ENCODE data around the gene NEAT1. TPM values are rescaled to one million over a fixed set of nuclear protein-coding genes. Genes with fewer than 3 reads are reported as not detected.

NEAT1 gene
- total and polyA plus RNA-seq, 9 of the 15 experiments (the other 6 are each of a cell fraction or from before 2014, with no cell fraction given), result 20.1 to 389 (median 62.8) TPM

DNA sequence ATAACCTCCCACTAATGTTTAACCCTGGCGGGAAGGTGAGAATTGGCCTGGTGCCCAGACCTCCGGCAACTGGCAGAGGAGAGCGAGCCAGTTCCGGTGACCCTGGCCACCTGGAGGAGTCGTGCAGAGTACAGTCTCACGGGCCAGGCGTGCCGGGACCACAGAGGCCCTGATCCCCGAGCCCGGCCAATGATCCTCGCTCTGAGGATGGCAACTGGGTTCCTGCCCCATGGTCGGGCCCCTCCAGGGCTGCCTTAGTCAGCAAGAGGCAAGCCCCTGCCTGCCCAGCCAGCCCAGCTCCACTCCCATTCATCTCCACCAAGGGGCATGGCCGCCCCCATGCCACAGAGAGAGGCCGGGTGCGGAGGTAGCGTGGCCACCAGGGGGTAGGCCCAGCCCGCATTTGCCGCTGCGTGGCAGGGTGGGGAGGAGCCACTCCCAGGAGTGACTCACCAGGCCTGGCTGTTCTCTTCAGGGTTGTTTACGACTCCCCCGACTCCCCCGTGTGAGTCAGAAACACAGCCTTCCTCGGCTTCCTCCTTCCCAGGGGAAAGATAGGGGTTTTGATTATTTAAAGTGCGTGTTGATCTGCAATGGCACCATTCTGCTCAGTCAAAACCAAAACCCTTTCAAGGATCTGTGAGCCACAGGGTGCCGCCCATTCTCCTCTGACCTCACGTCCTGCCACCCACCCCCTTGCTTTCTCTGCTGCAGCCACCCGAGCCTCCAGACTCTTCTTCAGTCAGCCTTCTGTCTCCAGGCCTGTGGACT is 40.4 kb upstream of the NEAT1 start, which contains the start of gene SLC25A45 (continued):
- TF ChIP-seq, protein P1, sequence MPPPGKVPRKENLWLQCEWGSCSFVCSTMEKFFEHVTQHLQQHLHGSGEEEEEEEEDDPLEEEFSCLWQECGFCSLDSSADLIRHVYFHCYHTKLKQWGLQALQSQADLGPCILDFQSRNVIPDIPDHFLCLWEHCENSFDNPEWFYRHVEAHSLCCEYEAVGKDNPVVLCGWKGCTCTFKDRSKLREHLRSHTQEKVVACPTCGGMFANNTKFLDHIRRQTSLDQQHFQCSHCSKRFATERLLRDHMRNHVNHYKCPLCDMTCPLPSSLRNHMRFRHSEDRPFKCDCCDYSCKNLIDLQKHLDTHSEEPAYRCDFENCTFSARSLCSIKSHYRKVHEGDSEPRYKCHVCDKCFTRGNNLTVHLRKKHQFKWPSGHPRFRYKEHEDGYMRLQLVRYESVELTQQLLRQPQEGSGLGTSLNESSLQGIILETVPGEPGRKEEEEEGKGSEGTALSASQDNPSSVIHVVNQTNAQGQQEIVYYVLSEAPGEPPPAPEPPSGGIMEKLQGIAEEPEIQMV (tag; conservative IDR thresholded peaks at IDR 0.05; ENCODE audit: low read depth), result peak; percentile 62
- TF ChIP-seq SP1 (CRISPR knock-in tag; IDR thresholded peaks at IDR 0.05) (peak; percentile 82), LEF1 (IDR thresholded peaks at IDR 0.05) (no peak), FOXJ2 (tag; IDR thresholded peaks at IDR 0.05) (peak; percentile 96), TRIM25 (IDR thresholded peaks at IDR 0.05; ENCODE audit: borderline replicate concordance) (no peak), MAZ (CRISPR knock-in tag; conservative IDR thresholded peaks at IDR 0.05 in 1 of 2, IDR thresholded peaks at IDR 0.05 in 1 of 2) (peak; percentile 98 to 100), ZNF140 (CRISPR knock-in tag; IDR thresholded peaks at IDR 0.05) (no peak), ZNF3 (CRISPR knock-in tag; IDR thresholded peaks at IDR 0.05) (no peak), SMARCA4 (IDR thresholded peaks at IDR 0.05) (peak; percentile 96), TAF9B (IDR thresholded peaks at IDR 0.05; ENCODE audit: partially characterized antibody) (no peak), ZEB2 (IDR thresholded peaks at IDR 0.05) (peak; percentile 70), U2AF1 (optimal IDR thresholded peaks at IDR 0.05; ENCODE audit: low read depth, low read length) (no peak), NR2C2 (CRISPR knock-in tag; IDR thresholded peaks at IDR 0.05) (no peak; the same call in 1 of the 2 replicates), NR2C2 (tag; IDR thresholded peaks at IDR 0.05) (peak; percentile 90), PATZ1 (CRISPR knock-in tag; IDR thresholded peaks at IDR 0.05; ENCODE audit: borderline replicate concordance) (no peak), SAP30 (IDR thresholded peaks at IDR 0.05; ENCODE audit: borderline replicate concordance, insufficient read depth, low read depth, low read length, poor library complexity, severe bottlenecking) (no peak), NFIC (IDR thresholded peaks at IDR 0.05) (peak; percentile 98)
- TF ChIP-seq, protein P2, sequence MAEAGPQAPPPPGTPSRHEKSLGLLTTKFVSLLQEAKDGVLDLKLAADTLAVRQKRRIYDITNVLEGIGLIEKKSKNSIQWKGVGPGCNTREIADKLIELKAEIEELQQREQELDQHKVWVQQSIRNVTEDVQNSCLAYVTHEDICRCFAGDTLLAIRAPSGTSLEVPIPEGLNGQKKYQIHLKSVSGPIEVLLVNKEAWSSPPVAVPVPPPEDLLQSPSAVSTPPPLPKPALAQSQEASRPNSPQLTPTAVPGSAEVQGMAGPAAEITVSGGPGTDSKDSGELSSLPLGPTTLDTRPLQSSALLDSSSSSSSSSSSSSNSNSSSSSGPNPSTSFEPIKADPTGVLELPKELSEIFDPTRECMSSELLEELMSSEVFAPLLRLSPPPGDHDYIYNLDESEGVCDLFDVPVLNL (CRISPR knock-in tag; IDR thresholded peaks at IDR 0.05; ENCODE audit: low read depth), result no peak

Data from K562 (cell line).